T47D (cell line): Measurements from ENCODE around the gene LGMN.

Experiments
- DNase-seq, 2 experiments: peaks; one replicate each; pipeline versions ENCODE4 v3.0.0 to v3.0.0-alpha.2; 2011 to 2012; ENCODE audit warnings: low read depth in 1 of 2, low spot score in 1 of 2
- JUND ChIP-seq: IDR thresholded peaks from 2 replicates; pipeline ENCODE4 v1.6.1; 2012; ENCODE audit warnings: low read depth
- in situ Hi-C: cut with HindIII; loops from 2 replicates; pipeline ENCODE4 v1.10.0; 2016; ENCODE audit warnings: low sequenced_read_pairs, low pct_unique_long_range_greater_than_20kb

The LGMN gene

DNA sequence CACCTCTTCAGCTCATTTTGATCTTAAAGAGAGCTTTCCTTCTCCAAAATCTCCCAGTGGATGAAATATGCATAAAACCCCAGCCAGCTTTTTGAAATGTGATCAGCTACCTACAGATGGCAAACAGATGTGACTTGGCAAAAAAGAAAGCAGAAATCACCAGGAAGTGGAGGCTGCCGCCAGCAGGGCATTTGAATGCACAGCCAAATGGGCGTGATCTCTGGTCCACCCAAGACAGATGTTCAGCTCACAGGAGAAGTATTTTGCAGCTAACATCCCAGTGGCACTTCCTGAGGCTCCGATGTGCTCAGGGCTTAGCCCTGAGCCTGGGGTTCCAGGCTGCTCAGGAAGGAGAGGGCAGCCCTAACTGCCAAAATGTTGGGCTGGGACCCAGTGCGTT, 78.3 kb downstream of the LGMN start:
- in situ Hi-C loops, result no loop called here
- DNase-seq, result no peak
- no peak for TF ChIP-seq JUND

DNA sequence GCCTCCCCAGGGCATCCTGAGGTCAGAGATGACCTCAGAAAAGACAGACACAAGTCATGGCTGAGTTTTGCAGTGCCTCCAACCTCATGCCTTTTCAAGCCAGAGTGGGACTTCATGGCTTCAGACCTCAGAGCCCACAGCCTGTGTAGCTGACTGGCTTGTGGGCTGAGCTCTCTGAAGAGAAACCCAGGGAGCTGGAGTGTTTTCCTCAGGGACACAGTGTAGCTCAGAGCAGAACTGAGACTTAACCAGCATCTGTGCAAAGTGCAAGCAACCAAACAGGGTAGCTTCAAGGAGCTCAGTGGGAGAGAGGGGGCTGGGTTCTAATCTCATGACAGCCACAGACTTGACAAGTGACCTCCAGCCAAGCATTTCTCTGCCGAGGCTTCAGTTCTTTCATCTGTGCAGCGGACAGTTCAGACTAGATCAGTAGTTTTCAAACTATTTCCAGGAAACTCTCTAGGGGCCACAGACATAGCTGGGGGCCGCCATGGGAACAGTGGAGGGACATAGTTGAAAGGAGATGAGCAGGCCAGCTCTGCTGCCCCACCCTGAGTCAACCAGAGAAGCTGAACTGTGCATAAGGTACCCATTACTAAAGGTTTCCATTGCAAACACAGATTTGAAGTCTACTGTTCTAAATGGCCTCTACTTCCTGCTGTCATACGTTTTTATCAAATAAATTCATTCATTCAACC, 80.0 kb downstream of the LGMN start:
- in situ Hi-C loops, result no loop called here

DNA sequence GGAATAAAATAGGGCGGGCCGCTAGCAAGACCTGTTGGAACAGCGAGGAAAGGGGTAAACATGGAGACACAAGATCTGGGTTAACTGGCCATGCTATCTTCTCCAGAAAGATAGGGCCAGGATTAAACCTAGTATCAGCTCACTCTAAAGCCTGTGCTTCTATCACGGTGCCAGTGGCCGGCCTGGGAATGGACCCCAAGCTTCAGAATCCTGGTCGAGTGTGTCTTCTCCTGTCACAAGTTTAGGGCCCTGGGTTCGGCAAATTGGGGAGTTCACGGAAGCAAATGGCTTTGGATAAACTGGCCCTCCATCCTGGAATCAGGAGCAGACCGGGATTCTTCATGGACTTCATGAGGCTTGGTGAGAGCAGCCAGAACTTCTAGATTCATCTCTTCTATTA, 82.2 kb downstream of the LGMN start:
- no peak for TF ChIP-seq JUND
- in situ Hi-C loops, result no loop called here
- DNase-seq, result no peak

More for the DNA sequence above, 80.0 kb downstream of the LGMN start:
- DNase-seq, result no peak
- no peak for TF ChIP-seq JUND

DNA sequence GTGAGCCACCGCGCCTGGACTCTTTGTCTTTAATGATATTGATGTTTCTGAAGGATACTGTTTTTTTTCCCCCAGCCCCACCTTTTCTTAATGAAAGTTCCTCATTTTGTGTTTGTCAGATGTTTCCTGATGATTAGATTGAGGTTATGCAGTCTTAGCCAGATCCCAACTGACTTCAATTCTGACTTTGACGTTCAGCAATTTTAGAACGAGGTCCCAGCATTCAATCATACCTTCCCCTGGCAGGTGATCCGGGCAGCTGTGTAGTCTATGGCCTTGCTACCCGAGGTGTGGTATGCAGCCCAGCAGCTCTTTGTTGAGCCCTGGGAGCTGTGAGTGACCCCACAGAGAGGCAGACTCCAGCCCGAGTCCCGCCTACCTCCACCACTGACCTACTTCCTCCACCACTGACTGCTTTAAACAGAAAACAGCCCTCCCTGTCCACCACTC, 82.7 kb downstream of the LGMN start:
- DNase-seq, result no peak
- in situ Hi-C loops, result no loop called here

DNA sequence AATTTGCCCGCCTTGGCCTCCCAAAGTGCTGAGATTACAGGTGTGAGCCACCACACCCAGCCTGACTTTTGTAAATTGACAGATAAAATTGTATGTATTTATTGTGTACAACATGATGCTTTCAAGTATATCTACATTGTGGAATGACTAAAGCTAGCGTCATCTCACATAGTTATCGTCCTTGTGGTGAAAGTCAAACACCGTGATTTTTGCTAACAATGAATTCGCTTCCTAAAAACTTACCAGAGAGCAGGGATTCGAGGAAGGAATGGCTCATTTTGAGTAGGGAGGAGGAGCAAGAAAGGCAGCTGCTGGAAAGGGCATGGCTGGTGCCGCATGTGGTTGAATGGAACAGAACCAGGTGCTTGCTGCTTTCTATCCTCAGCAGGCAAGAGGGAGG, 85.4 kb downstream of the LGMN start:
- in situ Hi-C loops, result no loop called here
- DNase-seq, result no peak
- no peak for TF ChIP-seq JUND

More for the DNA sequence above, 82.7 kb downstream of the LGMN start:
- TF ChIP-seq JUND, result no peak

DNA sequence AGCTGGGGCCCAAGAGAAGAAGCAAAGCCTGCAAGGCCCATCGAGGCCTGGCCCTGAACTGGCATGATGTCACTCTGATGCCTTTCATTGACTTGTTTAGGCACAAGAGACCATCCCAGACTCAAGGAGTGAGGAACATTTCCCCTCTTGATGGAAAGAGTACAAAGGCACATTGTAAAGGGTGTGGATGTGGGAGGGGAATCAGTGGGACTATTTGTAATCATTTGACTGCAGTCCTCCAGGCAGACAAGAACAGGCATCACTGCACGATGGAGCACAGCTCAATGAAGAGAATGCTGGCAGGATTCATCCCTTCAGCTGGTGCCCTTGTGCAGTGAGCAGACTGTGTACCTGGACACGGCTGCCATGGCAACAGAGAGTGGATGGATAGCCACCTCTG, 87.9 kb downstream of the LGMN start:
- in situ Hi-C loops, result no loop called here
- no peak for DNase-seq

DNA sequence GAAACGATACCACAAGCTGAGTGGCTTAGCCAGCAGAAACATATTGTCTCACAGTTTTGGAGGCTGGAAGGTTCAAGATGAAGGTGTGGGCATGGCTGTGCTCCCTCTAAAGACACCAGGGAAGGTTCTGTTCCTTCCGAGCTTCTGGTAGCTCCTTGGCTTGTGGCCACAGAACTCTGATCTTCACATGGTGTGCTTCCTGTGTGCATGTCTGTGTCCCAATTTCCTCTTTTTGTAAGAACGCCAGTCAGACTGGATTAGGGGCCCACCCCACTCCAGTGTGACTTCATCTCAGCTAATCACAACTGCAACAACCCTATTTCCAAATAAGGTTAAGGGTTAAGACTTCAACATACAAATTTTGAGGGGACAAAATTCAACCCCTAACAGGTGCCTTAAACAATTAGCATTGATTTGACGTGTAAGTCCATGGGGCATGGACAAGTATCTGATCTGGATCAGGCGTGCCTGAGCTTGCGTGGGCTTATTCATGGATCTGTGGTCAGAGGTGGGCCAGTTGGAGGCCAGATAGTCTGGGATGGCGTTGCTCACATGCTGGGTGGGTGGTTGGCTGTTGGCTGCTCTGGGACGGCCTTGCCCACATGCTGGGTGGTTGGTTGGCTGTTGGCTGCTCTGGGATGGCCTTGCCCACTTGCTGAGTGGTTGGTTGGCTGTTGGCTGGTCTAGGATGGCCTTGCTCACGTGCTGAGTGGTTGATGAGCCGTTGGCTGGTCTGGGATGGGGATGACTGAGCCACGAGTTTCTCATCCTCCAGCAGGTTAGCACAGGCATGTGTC, 88.5 kb downstream of the LGMN start:
- TF ChIP-seq JUND, result no peak
- in situ Hi-C loops, result no loop called here
- DNase-seq, result no peak

More for the DNA sequence above, 87.9 kb downstream of the LGMN start:
- no peak for TF ChIP-seq JUND

DNA sequence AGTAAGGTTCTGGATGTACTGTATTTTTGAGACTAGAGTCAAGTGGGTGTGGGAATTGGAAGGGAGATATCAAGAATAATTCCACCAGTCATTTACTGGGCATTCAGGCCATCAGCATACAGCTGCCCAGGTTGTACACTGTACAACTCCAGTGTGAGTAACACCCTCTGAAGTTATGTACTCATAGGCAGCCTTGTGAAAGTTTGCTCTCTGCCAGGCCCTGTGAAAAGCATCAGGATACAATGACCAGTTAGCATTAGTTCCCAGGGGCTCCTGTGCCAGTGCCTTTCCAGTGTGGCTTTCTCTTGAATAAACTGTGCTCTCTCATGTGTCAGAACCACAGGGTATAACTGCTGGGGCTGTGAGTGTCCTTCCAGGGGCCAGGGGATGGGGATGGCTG, 89.7 kb downstream of the LGMN start:
- in situ Hi-C loops, result no loop called here
- no peak for TF ChIP-seq JUND
- DNase-seq, result no peak

DNA sequence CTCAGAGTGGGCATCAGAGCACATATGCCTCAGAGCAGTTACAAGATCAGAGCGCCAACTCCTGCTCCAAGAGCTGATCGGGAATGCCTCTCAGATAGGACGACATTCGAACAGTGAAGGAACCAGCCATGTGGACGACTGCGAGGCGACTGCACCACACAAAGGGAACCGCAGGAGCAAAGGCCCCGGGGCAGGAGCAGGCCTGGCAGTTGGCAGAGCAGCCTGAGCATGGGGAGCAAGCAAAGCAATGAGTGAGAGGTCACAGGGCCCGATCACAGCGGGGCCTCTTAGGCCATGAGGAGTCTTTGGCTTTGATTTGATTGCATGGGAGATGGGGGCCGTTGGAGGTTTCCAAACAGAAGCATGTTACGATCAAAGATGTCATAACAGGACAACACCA, 90.3 kb downstream of the LGMN start:
- no peak for TF ChIP-seq JUND
- DNase-seq, result no peak
- in situ Hi-C loops, result no loop called here

DNA sequence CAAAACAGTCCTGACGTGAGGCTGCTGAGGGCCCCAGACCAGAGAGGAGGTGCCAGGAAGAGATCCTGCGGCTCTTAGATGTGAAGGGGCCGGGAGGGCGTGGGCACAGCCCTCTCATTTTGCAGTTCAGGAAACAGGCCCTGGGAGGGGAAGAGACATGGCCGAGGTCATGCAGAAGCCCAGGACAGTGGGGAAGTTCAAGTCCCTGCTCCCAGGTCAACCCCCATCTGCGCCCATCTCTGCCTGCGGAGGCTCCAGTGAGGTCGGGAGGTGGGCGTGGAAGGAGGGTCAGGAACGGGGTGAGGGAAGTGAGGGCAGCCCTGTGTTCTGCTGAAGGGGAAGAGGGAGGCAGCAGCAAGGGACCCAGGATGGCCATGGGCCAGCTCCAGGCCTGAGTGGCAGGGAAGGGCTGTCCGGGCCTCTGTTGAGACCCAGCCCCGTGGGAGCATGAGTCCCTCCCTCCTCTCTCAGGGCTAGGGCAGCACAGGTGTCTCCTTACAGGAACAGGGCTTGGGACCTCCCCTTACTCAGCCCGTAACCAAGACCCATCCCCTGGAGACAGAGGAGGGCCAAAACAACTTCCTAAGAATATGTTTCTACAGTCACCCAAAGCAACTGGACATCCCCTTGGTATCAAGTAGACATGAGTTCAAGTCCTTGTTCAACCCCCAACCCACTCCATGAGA, 90.8 kb downstream of the LGMN start:
- no peak for TF ChIP-seq JUND
- DNase-seq, result no peak
- in situ Hi-C loops, result no loop called here

DNA sequence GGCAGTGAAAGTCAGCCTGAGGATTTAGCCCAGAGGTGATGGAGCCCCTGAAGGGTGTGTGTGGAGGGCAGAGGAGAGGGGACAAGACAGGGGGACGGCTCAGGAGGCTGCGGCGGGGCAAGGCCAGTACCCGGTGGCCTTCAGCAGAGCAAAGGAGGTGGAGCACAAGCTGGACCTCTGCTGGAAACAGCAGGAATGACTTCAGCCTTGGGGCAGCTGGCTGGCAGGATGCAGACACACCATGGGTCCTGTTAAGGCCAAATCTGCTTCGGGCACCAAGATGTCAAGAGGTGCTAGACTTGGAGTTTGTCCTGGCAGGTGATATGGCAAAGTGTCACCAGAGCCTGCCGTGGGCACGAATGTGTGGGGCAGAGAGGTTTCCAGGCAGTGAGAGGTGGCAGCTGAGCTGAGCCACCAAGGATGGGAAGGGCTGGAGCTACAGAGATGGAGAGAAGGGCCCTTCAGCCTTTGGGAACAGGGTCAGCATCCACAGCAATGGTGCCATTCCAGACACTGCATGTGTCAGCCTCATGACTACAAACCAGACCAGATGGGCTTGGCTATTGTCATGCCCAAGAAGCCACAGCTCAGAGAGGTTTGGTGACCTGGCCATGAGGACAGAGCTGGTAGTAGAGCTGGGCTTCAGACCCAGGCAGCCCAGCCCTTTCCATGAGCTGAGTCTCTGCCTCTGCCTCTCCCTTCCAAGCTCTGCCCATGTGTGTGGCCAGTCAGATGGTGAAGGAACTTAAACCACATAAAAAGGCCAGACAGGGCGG, 91.9 kb downstream of the LGMN start:
- no peak for TF ChIP-seq JUND
- DNase-seq, result no peak
- in situ Hi-C loops, result no loop called here

DNA sequence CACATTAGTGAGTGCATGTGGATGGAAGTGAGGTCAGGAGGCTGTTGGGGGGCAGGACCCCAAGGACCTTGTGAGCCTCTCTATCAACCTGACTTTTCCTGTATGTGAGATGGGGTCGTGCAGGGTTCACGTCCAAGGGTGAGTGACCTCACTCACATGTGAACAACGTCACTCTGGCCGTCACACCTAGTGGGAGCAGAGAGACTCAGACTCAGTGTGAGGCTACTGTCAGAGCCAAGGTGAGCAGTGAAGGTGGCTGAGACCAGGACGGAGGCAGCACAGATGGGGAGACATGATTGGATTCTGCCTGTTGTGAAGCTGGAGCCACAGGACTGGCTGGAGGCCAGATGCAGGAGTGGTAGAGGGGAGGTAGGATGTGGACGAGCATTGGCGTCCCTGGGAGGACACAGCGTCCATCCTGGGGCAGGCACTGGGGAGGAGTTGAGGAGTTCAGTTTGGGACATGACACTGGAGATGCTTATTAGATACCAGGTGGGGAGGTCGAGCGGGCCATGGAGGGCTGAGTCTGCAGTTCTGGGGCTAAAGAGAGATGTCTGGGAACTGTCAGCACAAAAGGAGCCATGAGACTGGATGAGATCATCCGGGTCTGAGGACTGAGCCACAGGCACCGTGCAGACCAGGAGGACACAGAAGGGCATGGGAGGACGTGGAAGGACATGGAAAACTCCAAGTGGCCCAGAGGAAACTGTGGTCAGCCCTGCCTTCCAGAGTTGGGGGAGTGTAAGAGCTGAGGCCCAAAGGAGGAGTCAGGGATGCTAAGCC, 92.8 kb downstream of the LGMN start:
- DNase-seq, result no peak
- TF ChIP-seq JUND, result no peak
- in situ Hi-C loops, result no loop called here
